ENCODE data around the gene UBE2I.
"Not testable (repeated sequence)": the region's sequence is repeated elsewhere in the genome, so short reads cannot be mapped to it uniquely, and the experiment has no call there.

UBE2I gene

GRCh38 chr16:1277617-1278282, 31.7 kb upstream of the UBE2I start:
- FAIRE-seq, result no peak

- no peak for FAIRE-seq
Observed at GRCh38 chr16:1278477-1278876, 31.0 kb upstream of the UBE2I start.

- FAIRE-seq, result no peak
Observed at GRCh38 chr16:1279081-1279944, 30.1 kb upstream of the UBE2I start.

DNA sequence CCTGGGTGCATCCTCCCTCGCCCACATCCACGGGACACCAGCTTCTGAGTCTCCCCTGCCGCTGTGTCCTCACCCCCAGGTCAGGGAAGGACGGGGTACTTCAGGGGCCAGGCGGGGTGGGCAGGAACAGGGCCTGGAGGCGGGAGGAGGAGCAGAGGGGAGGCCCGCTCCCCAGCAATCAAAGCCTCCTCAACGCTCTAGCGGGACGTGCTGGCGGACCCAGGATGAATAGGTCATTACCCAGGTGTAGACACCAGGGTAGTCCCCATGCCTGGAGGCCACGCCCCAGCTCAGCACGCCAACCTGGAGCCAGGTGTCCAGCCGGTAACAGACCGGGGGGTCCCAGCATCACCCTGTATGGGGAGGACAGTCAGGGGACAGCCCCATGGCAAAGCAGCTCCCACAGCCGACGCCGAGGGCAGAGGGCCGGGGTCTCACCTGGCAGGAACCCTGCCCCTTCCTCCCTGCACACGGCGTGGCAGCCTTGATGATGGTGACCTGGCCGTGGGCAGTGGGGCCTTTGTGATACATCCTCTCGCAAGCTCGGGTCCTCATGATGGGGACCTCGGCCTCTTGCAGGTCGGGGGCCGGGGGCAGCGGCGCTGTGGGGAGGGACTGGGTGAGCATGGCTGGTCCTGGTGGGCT, 29.4 kb upstream of the UBE2I start:
- no peak for FAIRE-seq

DNA sequence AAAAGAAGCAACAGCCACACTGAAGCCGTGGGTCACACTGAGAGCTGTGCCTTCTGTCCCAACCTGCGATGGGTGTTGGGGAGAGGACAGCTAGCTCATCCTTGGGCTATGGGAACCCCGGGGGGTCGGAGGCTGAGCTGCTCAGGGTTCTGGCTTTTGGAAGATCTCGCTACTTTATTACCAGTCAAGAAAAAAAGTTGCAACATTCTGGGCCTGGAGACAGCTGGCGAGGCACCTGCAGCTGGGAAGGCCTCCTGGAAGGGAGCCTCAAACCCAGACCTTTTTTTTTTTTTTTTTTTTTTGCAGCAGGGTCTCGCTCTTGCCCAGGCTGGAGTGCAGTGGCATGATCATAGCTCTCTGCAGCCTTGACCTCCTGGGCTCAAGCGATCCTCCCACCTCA, 28.7 kb upstream of the UBE2I start:
- no peak for FAIRE-seq

DNA sequence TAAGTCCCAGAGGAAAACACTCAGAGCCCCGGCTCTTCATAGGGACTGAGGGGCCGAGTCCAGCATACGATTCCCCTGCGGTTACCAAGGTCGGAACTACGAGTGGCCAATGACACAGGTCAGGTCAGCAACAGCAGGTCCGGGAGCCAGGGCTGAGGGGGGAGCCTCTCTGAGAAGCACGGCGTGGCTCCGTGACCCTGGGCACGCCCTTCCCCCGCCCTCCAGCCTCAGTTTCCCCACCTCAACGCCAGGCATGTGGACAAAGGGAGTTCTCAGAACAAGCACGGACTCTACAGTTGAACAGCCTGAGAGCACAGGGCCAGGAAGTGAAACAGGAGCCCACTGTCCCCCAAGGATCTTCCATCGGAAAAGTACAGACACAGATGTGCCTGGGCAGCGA, 27.9 kb upstream of the UBE2I start:
- no peak for FAIRE-seq

DNA sequence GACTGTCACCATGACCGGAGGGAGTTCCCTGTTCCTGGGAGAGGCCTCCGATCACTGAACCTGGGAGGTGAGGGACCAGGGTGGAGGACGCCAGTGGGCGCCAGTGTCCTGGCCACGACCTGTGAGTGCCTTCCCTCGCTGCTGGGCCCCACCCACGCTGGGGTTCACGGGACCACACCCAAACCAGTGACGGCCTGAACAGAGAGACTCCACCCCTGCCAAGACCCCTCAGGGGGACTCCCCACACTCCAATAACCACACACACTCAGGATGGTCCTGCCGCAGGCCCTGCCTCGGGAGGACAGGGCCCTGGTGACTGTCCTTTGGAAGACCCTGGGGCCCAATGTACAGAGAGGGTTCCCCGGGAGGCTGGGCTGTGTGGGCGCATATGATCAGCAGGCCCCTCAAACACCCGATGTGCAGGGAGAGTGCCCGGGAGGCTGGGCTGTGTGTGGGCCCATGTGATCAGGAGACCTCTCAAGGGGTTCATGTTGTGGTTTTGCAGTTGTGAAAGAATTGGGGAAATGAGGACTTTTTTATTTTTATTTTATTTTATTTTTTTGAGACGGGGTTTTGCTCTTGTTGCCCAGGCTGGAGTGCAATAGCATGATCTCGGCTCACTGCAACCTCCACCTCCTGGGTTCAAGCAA, 27.0 kb upstream of the UBE2I start:
- no peak for FAIRE-seq

GRCh38 chr16:1283296-1283695, 26.1 kb upstream of the UBE2I start:
- FAIRE-seq, result no peak

DNA sequence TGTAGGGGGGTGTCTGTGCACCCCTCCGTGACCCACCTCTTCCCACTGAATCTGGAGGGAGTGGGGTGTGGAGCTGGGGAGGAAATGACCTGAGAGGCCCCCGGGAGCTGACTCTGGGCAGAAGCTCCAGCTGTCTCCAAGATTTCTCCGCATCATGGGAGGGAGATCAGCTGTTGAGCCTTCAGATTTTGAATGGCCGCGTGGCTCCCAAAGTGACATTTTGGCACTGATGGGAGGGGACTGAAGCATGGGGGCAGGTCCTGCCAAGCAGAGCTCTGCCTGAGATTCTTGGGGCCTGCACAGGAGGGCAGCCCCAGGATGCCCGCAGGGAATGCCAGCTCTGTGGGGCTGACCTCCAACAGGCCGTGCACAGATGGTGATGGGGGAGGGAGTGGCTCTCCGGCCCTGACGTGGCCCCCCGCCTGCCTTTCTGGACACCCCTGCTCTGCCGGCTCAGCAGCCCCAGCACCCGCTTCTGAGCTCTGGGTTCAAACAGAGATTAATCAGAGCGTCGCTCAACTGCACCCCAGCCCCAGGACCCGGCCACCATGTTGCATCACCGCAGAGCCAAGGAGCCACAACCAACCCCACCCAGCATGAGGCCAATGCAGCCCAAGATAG, 25.3 kb upstream of the UBE2I start:
- no peak for FAIRE-seq

GRCh38 chr16:1285669-1286512, 23.5 kb upstream of the UBE2I start:
- FAIRE-seq, result no peak

- FAIRE-seq, result no peak
Observed at GRCh38 chr16:1286513-1287094, 22.8 kb upstream of the UBE2I start.

GRCh38 chr16:1287982-1288670, 21.3 kb upstream of the UBE2I start:
- FAIRE-seq, result no peak

GRCh38 chr16:1288813-1289476, 20.5 kb upstream of the UBE2I start:
- FAIRE-seq, result no peak

DNA sequence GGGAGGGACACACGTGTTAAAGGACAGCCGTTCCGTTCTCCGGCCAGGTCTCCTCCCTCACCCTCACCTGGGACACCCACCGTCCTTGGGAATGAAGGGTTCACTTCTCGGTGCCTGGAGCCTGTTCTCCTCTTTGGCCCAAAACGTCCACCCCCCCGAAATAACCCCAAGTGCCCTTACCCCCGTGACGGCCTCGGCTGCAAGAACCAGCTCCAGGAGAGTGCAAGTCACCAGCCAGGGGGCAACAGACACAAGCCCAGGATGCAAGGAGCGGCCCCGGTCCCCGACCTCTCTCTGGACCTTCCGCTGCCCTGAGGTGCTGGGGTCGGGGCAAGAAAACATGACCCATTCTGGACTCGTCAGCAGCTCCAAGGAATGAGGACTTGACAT, 20.0 kb upstream of the UBE2I start:
- no peak for FAIRE-seq

- no peak for FAIRE-seq
Observed at GRCh38 chr16:1290063-1290501, 19.4 kb upstream of the UBE2I start.

DNA sequence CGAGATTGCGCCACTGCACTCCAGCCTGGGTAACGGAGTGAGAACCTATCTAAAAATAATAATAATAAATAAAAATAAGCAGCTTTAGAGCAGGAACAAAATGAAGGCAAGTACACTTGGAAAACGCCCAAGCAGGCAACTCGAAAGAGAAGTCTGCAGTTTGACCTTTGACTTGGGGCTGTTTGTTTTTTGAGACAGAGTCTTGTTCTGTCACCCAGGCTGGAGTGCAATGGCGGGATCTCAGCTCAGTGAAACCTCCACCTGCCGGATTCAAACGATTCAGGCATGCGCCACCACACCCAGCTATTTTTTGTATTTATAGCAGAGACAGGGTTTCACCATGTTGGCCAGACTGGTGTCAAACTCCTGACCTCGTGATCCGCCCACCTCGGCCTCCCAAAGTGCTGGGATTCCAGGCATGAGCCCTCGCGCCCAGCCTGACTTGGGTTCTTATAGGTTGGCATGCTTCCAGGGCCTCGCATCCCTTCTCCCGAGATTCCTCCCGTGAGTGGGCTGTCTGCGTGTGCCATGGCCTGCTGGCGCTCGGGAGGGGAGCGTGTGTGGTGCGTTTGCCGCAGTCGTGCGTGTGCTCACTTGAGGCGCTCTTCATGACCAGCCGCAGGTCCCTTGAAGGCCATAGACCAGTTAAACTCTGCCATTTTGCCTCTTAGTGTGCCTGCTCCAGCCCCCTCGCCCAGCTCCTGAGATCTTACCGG, 18.4 kb upstream of the UBE2I start:
- FAIRE-seq, result no peak

DNA sequence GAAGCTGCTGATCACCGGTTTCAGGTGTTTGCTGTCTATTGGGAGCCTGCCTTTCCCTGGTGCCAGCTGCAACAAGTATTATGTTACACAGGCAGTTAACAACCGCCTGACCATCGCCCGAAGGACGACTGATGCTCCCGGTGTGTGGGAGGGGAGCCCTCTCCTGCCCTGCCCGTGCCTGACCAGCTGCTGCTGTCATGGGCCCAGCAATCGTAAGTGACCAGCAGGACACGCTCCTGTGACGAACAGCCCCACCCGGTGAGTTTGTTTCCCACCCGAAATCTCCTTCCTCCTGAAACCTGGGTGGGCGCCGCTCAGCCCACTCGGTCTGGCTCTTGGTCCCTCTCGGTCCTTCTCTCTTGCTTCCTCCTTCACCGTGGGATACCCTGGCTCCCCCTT, 17.9 kb upstream of the UBE2I start:
- no peak for FAIRE-seq

GRCh38 chr16:1292208-1292607, 17.2 kb upstream of the UBE2I start:
- FAIRE-seq, result not testable (repeated sequence)

DNA sequence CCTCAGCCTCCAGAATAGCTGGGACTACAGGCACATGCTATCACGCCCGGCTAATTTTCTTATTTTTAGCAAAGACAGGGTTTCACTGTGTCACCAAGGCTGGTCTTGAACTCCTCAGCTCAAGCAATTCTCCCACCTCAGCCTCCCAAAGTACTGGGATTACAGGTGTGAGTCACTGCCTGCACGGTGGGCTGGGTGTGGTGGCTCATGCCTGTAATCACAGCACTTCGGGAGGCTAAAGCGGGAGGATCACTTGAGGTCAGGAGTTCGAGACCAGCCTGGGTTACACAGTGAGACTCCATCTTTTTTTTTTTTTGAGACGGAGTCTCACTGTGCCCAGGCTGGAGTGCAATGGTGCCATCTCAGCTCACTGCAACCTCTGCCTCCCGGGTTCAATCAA, 16.6 kb upstream of the UBE2I start:
- not testable (repeated sequence) for FAIRE-seq
